Activated CD8-positive, alpha-beta T cell treated with anti-CD3 and anti-CD28 coated beads for 36 hours (primary cell): ENCODE data around the gene TRIM46. TPM values are rescaled to one million over a fixed set of nuclear protein-coding genes. Genes with fewer than 3 reads are reported as not detected.
"Not testable (repeated sequence)": the region's sequence is repeated elsewhere in the genome, so short reads cannot be mapped to it uniquely, and the experiment has no call there.

Source experiments
- ATAC-seq: fragments of 200-7000 bp; cut with Tn5 transposase; one replicate; pipeline ENCODE4 v1.10.0; 2021; ENCODE audit warnings: mild to moderate bottlenecking, moderate library complexity
- CTCF ChIA-PET: fragments of 350-600 bp; sonication (Branson Sonifier 250); formaldehyde crosslinking; loops from one replicate; lab custom pipeline; 2021; ENCODE audit warnings: antibody characterized with exemption; lab: Charles Lee
- POLR2A ChIA-PET: fragments of 350-600 bp; sonication (Branson Sonifier 250); formaldehyde crosslinking; loops from one replicate; lab custom pipeline; 2021; ENCODE audit warnings: antibody characterized with exemption; lab: Charles Lee
- DNase-seq: peaks from one replicate; pipeline ENCODE4 v3.0.0-alpha.2; 2020
- H3K27ac Mint-ChIP-seq: one replicate; pipeline ENCODE4 v1.8.0; 2021; ENCODE audit warnings: mild to moderate bottlenecking, mixed read lengths
- H3K27me3 Mint-ChIP-seq: one replicate; pipeline ENCODE4 v1.8.0; 2021; ENCODE audit warnings: mixed read lengths
- H3K36me3 Mint-ChIP-seq: one replicate; pipeline ENCODE4 v1.8.0; 2021; ENCODE audit warnings: low read depth, mixed read lengths
- H3K4me1 Mint-ChIP-seq: one replicate; pipeline ENCODE4 v1.8.0; 2021; ENCODE audit warnings: low read depth, mixed read lengths
- H3K4me3 Mint-ChIP-seq: one replicate; pipeline ENCODE4 v1.8.0; 2021; ENCODE audit warnings: mild to moderate bottlenecking, moderate library complexity, mixed read lengths
- H3K9me3 Mint-ChIP-seq: one replicate; pipeline ENCODE4 v1.8.0; 2021; ENCODE audit warnings: mixed read lengths
- intact Hi-C: fragments of 100-400 bp; cut with micrococcal nuclease; formaldehyde crosslinking; loops from one replicate; pipeline ENCODE4 v1.10.0; 2022
- total RNA-seq, 2 experiments: library from RNA; stranded (reverse); gene quantifications; one replicate each; pipeline ENCODE4 v1.2.3, GENCODE V29; 2021
- TF ChIP-seq, protein P1 (sequence below): fragments of 200-600 bp; IDR thresholded peaks from one replicate; pipeline ENCODE4 v1.8.0; 2022; ENCODE audit warnings: antibody characterized with exemption, mild to moderate bottlenecking

Gene TRIM46
- total RNA-seq, 2 experiments from 2014 or later = 5.8 to 6.1 TPM

DNA sequence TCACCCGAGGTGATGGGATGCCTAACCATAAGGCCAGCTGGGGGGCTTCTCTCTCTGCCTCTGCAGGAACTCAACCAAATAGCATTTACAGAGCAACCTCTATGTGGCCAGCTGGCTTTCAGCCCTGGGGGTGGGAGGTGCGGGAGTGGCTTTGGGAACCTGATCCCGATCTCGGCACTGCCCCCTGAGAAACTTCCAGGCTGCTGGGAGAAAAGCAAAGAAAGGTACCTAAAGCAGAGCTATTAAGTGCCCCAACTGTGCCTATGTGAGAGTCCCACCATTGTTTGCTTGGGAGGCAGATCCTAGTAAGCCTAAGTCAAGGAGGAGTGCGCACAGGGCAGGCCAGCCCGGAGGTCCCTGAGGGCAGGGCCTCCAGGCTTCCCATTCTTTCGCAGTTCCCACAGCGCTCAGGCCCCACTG is 7.6 kb upstream of the TRIM46 start:
- Mint-ChIP-seq H3K4me3 (no peak overlapping the region), H3K36me3 (peaks cover 15% of the 10 kb centered on the region), H3K4me1 (peaks cover 11% of the 10 kb centered on the region), H3K9me3 (no peaks in the 10 kb centered on the region), H3K27ac (no peak overlapping the region), H3K27me3 (no peaks in the 10 kb centered on the region)
- TF ChIP-seq, protein P1, sequence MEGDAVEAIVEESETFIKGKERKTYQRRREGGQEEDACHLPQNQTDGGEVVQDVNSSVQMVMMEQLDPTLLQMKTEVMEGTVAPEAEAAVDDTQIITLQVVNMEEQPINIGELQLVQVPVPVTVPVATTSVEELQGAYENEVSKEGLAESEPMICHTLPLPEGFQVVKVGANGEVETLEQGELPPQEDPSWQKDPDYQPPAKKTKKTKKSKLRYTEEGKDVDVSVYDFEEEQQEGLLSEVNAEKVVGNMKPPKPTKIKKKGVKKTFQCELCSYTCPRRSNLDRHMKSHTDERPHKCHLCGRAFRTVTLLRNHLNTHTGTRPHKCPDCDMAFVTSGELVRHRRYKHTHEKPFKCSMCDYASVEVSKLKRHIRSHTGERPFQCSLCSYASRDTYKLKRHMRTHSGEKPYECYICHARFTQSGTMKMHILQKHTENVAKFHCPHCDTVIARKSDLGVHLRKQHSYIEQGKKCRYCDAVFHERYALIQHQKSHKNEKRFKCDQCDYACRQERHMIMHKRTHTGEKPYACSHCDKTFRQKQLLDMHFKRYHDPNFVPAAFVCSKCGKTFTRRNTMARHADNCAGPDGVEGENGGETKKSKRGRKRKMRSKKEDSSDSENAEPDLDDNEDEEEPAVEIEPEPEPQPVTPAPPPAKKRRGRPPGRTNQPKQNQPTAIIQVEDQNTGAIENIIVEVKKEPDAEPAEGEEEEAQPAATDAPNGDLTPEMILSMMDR = no peak
- DNase-seq (no peak), ATAC-seq (no peak)
- intact Hi-C loops = loop anchor here (2.0 to 5.0 kb wide), 2 partner anchors 59 to 71 kb away; no protein-coding TSS in a partner anchor
- CTCF ChIA-PET = interaction anchor here (1.2 to 13.3 kb wide), 10 partner anchors 9 to 115 kb away, joined by 3 to 312 read pairs (median 12); partner anchors contain the start of gene ADAM15
- POLR2A ChIA-PET = interaction anchor here (1.1 to 2.0 kb wide), 3 partner anchors 9 to 74 kb away, joined by 3 to 6 read pairs (median 3); no protein-coding TSS in a partner anchor

DNA sequence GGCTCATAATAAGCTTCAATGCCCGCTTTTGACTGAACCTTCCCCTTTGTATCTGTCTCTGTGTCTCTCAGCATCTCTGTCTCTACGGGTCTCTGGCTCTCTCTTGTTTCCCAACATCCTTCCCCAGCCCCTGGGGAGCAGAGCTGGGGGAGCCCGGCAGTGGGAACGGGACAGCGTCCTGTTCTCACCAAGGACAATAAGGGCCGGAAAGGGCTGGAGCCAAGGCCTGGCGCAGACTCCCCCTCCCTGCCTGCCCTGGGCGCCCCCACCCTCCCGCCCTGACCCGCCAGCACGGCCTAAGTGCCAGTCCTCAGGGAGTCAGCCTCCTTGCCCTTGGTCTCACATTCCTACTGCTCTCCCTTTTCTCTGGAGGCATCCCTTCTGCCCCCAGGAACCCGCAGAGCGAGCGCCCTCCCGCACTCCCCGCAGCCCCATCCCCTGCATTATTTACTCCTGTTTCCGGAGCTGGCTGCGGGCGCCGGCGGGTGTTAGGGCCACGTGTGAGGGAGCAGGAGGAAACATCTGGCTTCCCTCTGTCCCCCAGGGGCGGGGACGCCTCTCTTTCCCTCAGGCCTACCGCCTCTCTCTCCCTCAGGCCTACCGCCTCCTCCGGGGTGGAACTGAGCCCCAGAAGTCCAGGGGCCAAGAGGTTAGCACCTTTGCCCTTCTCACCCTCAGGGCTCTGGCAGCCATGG is 7.0 kb upstream of the TRIM46 start:
- Mint-ChIP-seq H3K4me1 (peaks cover 16% of the 10 kb centered on the region), H3K4me3 (peak overlapping the region; percentile 45), H3K27ac (no peak overlapping the region), H3K36me3 (peaks cover 15% of the 10 kb centered on the region), H3K27me3 (no peaks in the 10 kb centered on the region), H3K9me3 (no peaks in the 10 kb centered on the region)
- ChIA-PET CTCF (interaction anchor here (0.7 to 13.3 kb wide), 24 partner anchors 9 to 211 kb away, joined by 3 to 312 read pairs (median 8); partner anchors contain the start of genes ADAM15, EFNA4, PBXIP1 and SLC50A1), POLR2A (interaction anchor here (1.1 to 2.1 kb wide), 5 partner anchors 9 to 75 kb away, joined by 3 to 10 read pairs (median 4); no protein-coding TSS in a partner anchor)
- ATAC-seq = peak; percentile 2
- DNase-seq = no peak
- intact Hi-C loops = loop anchor here (2.0 to 5.0 kb wide), 2 partner anchors 59 to 72 kb away; no protein-coding TSS in a partner anchor
- TF ChIP-seq, protein P1 = no peak

DNA sequence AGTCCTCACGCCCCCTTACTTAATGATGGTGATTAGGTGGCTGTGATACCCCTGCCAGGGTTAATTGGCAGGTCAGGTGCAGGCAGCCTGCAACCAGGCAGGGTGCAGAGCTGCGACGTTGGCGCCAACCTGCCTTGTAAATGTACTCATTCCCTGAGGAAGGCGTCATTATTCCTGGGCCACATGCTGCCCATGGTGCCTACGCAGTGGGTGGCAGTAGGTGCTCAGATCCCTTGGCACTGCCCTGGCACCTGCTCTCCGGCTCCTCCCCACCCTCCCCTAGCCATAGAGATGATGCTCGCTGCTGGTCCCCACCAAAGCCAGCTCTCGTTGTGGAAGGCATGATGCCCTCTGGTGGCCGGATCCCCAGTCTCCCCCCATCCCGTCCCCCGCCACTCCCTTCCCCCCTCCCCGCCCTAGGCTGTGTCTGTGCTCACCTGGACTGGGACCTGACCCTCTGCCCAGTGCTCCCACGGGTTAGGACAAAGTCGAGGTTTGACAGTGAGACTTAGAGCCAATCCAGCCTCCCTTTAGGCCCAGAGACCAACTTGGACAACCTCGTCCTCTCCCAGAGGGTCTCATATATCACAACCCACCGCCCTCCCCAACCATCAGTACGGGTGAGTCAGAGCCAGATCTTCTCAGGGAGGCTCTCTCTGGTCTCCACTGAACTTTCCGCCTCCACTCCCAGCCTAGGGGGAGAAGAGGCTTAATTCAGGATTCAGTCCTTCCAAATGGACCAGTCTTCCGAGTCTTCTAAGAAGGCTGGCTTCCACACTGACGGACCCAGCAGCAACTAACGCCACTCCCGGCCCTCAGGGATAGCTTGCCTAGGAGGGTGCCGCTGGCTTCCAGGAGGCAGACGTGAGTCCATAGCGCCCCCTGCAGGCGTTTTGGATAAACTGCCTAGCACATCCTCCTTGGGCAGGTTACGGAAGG is 6.2 kb upstream of the TRIM46 start:
- H3K27ac Mint-ChIP-seq = no peak overlapping the region
- intact Hi-C loops = loop anchor here (2.0 to 5.0 kb wide), 2 partner anchors 60 to 73 kb away; no protein-coding TSS in a partner anchor
- H3K4me3 Mint-ChIP-seq = peak overlapping the region; percentile 50

DNA sequence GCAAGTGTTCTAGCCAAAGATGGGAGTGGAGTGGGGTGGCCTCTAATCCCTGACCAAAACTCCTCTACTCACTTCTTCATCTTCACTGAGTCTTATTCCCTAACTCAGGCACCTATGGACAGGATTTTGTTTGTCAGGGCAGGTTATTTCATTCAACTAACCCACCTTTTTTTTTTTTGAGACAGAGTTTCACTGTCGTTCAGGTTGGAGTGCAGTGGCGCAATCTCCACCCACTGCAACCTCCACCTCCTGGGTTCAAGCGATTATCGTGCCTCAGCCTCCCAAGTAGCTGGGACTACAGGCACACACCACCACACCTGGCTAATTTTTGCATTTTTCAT is 5.6 kb upstream of the TRIM46 start:
- not testable (repeated sequence) for H3K4me3 Mint-ChIP-seq, ATAC-seq, H3K27me3 Mint-ChIP-seq, H3K27ac Mint-ChIP-seq, DNase-seq, H3K9me3 Mint-ChIP-seq
- ChIA-PET CTCF (interaction anchor here (0.7 to 13.3 kb wide), 30 partner anchors 9 to 116 kb away, joined by 3 to 312 read pairs (median 6); partner anchors contain the start of genes EFNA4, MTX1, SLC50A1 and THBS3), POLR2A (interaction anchor here (0.6 to 2.1 kb wide), 5 partner anchors 29 to 1077 kb away, joined by 3 to 10 read pairs (median 4); no protein-coding TSS in a partner anchor)
- Mint-ChIP-seq H3K36me3 (peaks cover 22% of the 10 kb centered on the region), H3K4me1 (peaks cover 26% of the 10 kb centered on the region)
- intact Hi-C loops = loop anchor here (5.0 kb wide), 1 partner anchor 61 kb away; no protein-coding TSS in a partner anchor

More for the DNA sequence above, 6.2 kb upstream of the TRIM46 start:
- TF ChIP-seq, protein P1 = peak; percentile 90
- ATAC-seq (peak; percentile 82), DNase-seq (peak; percentile 94)
- ChIA-PET POLR2A (interaction anchor here (0.6 to 2.1 kb wide), 5 partner anchors 8 to 87 kb away, joined by 3 to 10 read pairs (median 4); no protein-coding TSS in a partner anchor), CTCF (interaction anchor here (0.6 to 13.3 kb wide), 36 partner anchors 9 to 212 kb away, joined by 3 to 312 read pairs (median 6); partner anchors contain the start of genes EFNA4, MTX1, PBXIP1 and SLC50A1)
- Mint-ChIP-seq H3K27me3 (no peaks in the 10 kb centered on the region), H3K9me3 (no peaks in the 10 kb centered on the region), H3K4me1 (peaks cover 25% of the 10 kb centered on the region), H3K36me3 (peaks cover 21% of the 10 kb centered on the region)
